Measurements from ENCODE around the gene FAU.
A peak's percentile ranks its signal among the peaks of the same experiment; 100 is the strongest.

FAU gene

DNA sequence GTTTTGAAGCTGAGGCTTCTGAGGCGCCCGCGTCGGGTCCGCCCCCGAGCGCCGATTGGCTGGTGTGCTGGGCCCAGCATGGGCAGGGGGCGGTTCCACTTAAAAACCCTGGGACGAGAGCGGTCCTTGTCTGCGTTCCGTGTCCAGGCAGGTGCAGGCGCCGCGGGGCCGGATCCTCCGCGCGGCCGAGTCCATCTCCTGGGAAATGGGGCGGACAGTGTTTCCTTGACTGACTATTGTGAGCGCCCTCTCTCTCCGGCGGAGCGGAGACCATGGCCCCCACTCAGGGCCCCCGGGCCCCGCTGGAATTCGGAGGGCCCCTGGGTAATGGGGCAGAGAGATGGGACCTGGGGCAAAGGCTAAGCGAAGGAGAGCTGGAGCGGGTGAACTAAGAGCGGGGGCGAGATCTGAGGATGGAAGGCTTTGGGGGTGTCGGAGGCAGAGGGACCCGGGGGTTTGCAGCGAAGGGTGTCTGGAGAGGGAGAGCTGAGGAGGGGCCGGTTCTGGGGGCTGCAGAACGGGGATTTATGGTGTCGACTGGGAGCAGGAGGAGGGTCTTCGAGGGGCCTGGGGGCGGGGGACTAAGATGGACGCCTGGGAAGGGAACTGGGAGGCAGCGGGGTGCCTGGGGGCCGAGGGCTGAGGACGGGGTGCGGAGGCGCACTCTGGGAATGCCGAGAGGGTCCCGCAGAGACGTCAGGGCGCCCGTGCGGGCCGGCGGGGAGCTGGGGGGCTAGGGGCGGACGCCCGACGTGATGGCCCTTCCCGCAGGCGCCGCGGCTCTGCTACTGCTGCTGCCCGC lies 10.0 kb downstream of the FAU start, which contains the start of gene TM7SF2:
TSS of gene TM7SF2 (plus strand) at position 129 of the 802 bp plus-strand sequence. CDS start at position 273, 144 bp downstream.
- TF ChIP-seq POU2F2 (IDR thresholded peaks at IDR 0.05; ENCODE audit: low read depth, low read length) (0 out of 2 replicates have a peak, but pooled peaks have one; percentile 27), POLR2A (IDR thresholded peaks at IDR 0.05; ENCODE audit: low read depth, low read length) (peak; percentile 86), POLR2AphosphoS5 (IDR thresholded peaks at IDR 0.05; ENCODE audit: low read depth, low read length) (peak; percentile 76), PAX5 (IDR thresholded peaks at IDR 0.05; ENCODE audit: insufficient read depth, low read length, severe bottlenecking) (no peak), TAF1 (IDR thresholded peaks at IDR 0.05; ENCODE audit: low read depth, low read length) (no peak), SPI1 (IDR thresholded peaks at IDR 0.05; ENCODE audit: low read depth, low read length) (no peak)
- DNase-seq (ENCODE audit: insufficient read length, low spot score) = peak; percentile 97
- peak; percentile 97 for FAIRE-seq

DNA sequence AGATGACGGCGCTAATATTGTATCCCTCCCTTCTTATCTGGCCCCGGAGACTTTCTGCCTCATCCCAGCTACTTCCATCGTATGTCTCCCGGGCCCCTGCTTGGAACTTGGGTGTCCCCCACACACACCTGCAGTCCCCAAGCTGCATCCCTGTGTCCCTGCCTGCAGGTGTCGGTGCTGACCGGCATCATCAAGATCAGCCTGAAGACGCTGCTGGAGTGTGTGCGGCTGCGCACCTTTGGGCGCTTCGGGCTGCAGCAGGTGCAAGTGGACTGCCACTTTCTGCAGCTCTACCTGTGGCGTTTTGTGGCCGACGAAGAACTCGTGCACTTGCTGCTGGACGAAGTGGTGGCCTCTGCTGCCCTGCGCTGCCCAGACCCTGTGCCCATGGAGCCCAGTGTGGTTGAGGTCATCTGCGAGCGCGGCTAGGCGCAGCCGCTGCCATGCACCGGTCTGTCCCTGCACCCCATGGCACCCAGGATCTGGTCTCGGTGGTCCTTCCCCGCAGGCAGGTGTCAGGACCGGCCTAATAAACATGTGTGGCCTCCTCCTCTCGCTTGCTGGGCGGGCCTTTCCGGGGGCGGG lies 10.7 kb downstream of the FAU start:
- FAIRE-seq (no peak), DNase-seq (ENCODE audit: insufficient read length, low spot score) (no peak)
- no peak for TF ChIP-seq PAX5 (IDR thresholded peaks at IDR 0.05; ENCODE audit: insufficient read depth, low read length, severe bottlenecking)
- TF ChIP-seq POU2F2 (IDR thresholded peaks at IDR 0.05; ENCODE audit: low read depth, low read length) = no peak
- no peak for TF ChIP-seq TAF1 (IDR thresholded peaks at IDR 0.05; ENCODE audit: low read depth, low read length)
- TF ChIP-seq POLR2AphosphoS5 (IDR thresholded peaks at IDR 0.05; ENCODE audit: low read depth, low read length) = peak; percentile 2; the same call in 1 of the 2 replicates
- no peak for TF ChIP-seq SPI1 (IDR thresholded peaks at IDR 0.05; ENCODE audit: low read depth, low read length)
- TF ChIP-seq POLR2A (IDR thresholded peaks at IDR 0.05; ENCODE audit: low read depth, low read length) = no peak; the same call in 1 of the 2 replicates

DNA sequence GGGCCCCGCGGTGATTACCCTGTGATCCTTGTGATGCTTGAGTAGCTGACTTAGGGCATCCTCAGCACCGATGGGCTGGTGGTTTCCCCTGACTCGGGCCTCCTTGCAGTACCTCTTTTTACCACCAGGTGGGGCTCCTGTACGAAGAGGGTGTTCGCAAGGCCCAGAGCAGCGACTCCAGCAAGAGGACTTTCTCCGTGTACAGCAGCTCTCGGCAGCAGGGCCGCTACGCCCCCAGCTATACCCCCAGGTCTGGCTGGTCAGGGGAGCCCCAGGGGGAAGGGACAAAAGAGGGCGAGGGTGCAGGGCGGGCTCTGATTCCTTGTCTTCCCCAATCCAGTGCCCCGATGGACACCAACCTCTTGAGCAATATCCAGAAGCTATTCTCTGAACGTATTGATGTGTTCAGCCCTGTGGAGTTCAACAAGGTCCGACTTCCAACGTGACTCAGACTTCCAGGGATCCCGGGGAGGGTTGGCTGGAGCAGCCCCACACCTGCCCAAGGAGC lies 11.5 kb downstream of the FAU start:
- no peak for TF ChIP-seq SPI1 (IDR thresholded peaks at IDR 0.05; ENCODE audit: low read depth, low read length)
- no peak for TF ChIP-seq TAF1 (IDR thresholded peaks at IDR 0.05; ENCODE audit: low read depth, low read length)
- no peak for TF ChIP-seq PAX5 (IDR thresholded peaks at IDR 0.05; ENCODE audit: insufficient read depth, low read length, severe bottlenecking)
- TF ChIP-seq POU2F2 (IDR thresholded peaks at IDR 0.05; ENCODE audit: low read depth, low read length) = no peak
- no peak for TF ChIP-seq POLR2AphosphoS5 (IDR thresholded peaks at IDR 0.05; ENCODE audit: low read depth, low read length)
- DNase-seq (ENCODE audit: insufficient read length, low spot score) (peak; percentile 88), FAIRE-seq (peak; percentile 97)

DNA sequence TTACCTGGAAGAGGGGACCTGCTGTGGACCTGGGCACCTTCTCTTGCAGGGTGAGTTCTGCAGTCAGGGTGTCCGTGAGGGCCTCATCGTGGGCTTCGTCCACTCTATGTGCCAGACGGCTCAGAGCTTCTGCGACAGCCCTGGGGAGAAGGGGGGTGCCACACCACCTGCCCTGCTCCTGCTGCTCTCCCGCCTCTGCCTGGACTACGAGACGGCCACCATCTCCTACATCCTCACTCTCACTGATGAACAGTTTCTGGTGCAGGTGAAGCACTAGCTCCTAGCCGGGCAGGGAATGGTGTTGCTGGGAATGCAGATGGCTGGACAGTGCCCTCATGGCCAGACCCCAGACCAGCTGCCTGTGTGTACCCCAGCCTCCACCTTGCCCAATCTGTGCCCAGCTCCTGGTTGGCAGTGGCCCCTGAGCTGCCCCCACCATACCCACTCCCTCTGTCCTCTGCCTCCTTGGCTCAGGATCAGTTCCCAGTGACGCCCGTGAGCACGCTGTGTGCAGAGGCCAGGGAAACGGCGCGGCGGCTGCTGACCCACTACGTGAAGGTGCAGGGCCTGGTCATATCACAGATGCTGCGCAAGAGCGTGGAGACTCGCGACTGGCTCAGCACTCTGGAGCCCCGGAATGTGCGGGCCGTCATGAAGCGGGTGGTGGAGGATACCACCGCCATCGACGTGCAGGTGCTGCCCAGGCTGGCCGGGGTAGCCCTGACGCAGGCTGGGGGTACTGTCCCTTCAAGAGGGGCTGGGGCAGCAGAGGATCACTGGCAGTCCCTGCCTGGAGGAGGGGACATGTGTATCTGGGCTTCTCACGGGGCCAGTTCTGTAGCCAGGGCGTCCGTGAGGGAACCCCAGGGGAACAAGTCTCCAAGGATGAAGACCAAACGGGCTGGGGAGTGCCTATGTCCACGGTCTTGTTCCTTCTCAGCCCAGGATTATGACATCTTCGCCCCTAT lies 12.4 kb downstream of the FAU start:
- no peak for FAIRE-seq
- no peak for DNase-seq (ENCODE audit: insufficient read length, low spot score)
- TF ChIP-seq POLR2A (IDR thresholded peaks at IDR 0.05; ENCODE audit: low read depth, low read length) (no peak), TAF1 (IDR thresholded peaks at IDR 0.05; ENCODE audit: low read depth, low read length) (no peak), POU2F2 (IDR thresholded peaks at IDR 0.05; ENCODE audit: low read depth, low read length) (no peak), PAX5 (IDR thresholded peaks at IDR 0.05; ENCODE audit: insufficient read depth, low read length, severe bottlenecking) (no peak), SPI1 (IDR thresholded peaks at IDR 0.05; ENCODE audit: low read depth, low read length) (no peak), POLR2AphosphoS5 (IDR thresholded peaks at IDR 0.05; ENCODE audit: low read depth, low read length) (no peak)

DNA sequence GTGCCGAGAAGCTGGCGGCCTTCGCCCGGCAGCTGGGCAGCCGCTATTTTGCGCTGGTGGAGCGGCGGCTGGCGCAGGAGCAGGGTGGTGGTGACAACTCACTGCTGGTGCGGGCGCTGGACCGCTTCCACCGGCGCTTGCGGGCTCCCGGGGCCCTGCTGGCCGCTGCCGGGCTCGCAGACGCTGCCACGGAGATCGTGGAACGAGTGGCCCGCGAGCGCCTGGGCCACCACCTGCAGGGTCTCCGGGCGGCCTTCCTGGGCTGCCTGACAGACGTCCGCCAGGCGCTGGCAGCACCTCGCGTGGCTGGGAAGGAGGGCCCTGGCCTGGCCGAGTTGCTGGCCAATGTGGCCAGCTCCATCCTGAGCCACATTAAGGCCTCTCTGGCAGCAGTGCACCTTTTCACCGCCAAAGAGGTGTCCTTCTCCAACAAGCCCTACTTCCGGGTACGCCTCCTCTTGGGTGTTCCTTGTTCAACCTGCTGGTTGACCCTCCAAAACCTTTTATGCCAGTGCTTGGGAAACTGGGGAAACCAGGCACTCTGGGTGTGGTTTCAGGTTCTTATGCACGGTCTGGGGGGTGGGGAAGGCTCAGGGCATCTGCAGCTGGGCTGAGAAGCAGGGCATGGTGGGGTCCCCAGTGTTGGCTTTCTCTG lies 13.3 kb downstream of the FAU start:
- FAIRE-seq (no peak), DNase-seq (ENCODE audit: insufficient read length, low spot score) (no peak)
- TF ChIP-seq POLR2A (IDR thresholded peaks at IDR 0.05; ENCODE audit: low read depth, low read length) = no peak
- no peak for TF ChIP-seq POU2F2 (IDR thresholded peaks at IDR 0.05; ENCODE audit: low read depth, low read length)
- TF ChIP-seq TAF1 (IDR thresholded peaks at IDR 0.05; ENCODE audit: low read depth, low read length) = no peak
- TF ChIP-seq SPI1 (IDR thresholded peaks at IDR 0.05; ENCODE audit: low read depth, low read length) = no peak
- no peak for TF ChIP-seq POLR2AphosphoS5 (IDR thresholded peaks at IDR 0.05; ENCODE audit: low read depth, low read length)
- no peak for TF ChIP-seq PAX5 (IDR thresholded peaks at IDR 0.05; ENCODE audit: insufficient read depth, low read length, severe bottlenecking)

DNA sequence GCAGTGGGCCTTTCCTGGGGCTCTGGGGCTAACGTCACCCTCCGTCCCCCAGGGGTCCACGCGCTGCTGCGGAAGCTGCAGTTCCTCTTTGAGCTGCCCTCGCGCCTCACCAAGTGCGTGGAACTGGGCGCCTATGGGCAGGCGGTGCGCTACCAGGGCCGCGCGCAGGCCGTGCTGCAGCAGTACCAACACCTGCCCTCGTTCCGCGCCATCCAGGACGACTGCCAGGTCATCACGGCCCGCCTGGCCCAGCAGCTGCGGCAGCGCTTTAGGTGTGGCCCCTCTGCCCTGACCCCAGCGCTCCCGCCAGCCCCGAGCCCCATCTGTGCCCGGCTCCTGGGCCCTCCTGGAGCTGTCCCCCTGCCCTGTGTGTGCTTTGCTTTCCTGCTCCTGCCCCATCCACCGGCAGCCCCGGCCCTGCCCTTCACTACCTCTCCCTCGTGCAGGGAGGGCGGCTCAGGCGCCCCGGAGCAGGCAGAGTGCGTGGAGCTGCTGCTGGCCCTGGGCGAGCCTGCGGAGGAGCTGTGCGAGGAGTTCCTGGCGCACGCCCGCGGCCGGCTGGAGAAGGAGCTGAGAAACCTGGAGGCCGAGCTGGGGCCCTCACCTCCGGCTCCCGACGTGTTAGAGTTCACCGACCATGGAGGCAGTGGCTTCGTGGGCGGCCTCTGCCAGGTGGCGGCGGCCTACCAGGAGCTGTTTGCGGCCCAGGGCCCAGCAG lies 14.0 kb downstream of the FAU start:
- DNase-seq (ENCODE audit: insufficient read length, low spot score) (no peak), FAIRE-seq (no peak)
- TF ChIP-seq PAX5 (IDR thresholded peaks at IDR 0.05; ENCODE audit: insufficient read depth, low read length, severe bottlenecking) (no peak), TAF1 (IDR thresholded peaks at IDR 0.05; ENCODE audit: low read depth, low read length) (no peak), POLR2A (IDR thresholded peaks at IDR 0.05; ENCODE audit: low read depth, low read length) (no peak), POU2F2 (IDR thresholded peaks at IDR 0.05; ENCODE audit: low read depth, low read length) (no peak), POLR2AphosphoS5 (IDR thresholded peaks at IDR 0.05; ENCODE audit: low read depth, low read length) (no peak), SPI1 (IDR thresholded peaks at IDR 0.05; ENCODE audit: low read depth, low read length) (no peak)

DNA sequence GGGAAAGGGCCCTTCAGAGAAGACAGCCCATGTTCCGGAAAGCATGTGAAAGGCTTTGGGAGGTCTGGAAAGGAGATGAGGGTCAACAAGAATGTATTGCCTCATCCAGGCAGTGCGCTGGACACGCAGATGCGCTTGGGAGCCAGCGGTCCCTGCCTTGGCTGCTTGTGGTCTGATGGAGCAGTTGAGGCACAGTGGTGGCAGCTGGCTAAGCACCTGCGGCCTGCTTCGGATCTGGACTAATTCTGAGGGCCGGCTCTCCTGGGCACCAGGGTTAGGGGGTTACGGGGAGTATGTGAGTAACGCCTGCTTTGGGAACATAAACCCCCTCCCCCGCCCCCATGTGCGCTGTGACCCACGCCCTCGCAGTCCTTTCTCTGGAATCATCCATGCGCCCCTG lies 14.9 kb downstream of the FAU start:
- no peak for TF ChIP-seq POU2F2 (IDR thresholded peaks at IDR 0.05; ENCODE audit: low read depth, low read length)
- no peak for TF ChIP-seq PAX5 (IDR thresholded peaks at IDR 0.05; ENCODE audit: insufficient read depth, low read length, severe bottlenecking)
- no peak for TF ChIP-seq TAF1 (IDR thresholded peaks at IDR 0.05; ENCODE audit: low read depth, low read length)
- no peak for TF ChIP-seq SPI1 (IDR thresholded peaks at IDR 0.05; ENCODE audit: low read depth, low read length)
- no peak for TF ChIP-seq POLR2A (IDR thresholded peaks at IDR 0.05; ENCODE audit: low read depth, low read length)
- no peak for TF ChIP-seq POLR2AphosphoS5 (IDR thresholded peaks at IDR 0.05; ENCODE audit: low read depth, low read length)
- DNase-seq (ENCODE audit: insufficient read length, low spot score) (no peak), FAIRE-seq (no peak)

All from GM12891 (cell line).